GM12875 (cell line): ENCODE data around the gene C4orf50.

Experiments
- H3K4me3 ChIP-seq: one replicate; pipeline ENCODE4 v1.5.1; 2011; ENCODE audit warnings: low read depth, low read length, control low read depth
- TF ChIP-seq, protein P1 (sequence below): IDR thresholded peaks from 2 replicates; pipeline ENCODE4 v1.5.1; 2011; ENCODE audit warnings: low read depth, mild to moderate bottlenecking, control low read depth, inconsistent platforms, low read length, moderate library complexity, borderline replicate concordance; ENCODE audit not compliant: insufficient read depth

Gene C4orf50

GRCh38 chr4:5927747-5928146 lies 90.5 kb downstream of the C4orf50 start:
- TF ChIP-seq, protein P1, sequence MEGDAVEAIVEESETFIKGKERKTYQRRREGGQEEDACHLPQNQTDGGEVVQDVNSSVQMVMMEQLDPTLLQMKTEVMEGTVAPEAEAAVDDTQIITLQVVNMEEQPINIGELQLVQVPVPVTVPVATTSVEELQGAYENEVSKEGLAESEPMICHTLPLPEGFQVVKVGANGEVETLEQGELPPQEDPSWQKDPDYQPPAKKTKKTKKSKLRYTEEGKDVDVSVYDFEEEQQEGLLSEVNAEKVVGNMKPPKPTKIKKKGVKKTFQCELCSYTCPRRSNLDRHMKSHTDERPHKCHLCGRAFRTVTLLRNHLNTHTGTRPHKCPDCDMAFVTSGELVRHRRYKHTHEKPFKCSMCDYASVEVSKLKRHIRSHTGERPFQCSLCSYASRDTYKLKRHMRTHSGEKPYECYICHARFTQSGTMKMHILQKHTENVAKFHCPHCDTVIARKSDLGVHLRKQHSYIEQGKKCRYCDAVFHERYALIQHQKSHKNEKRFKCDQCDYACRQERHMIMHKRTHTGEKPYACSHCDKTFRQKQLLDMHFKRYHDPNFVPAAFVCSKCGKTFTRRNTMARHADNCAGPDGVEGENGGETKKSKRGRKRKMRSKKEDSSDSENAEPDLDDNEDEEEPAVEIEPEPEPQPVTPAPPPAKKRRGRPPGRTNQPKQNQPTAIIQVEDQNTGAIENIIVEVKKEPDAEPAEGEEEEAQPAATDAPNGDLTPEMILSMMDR, result no peak
- H3K4me3 ChIP-seq, result no peak overlapping the region

GRCh38 chr4:5927116-5927515 lies 91.1 kb downstream of the C4orf50 start:
- TF ChIP-seq, protein P1, result no peak
- no peak overlapping the region for H3K4me3 ChIP-seq

- H3K4me3 ChIP-seq, result no peak overlapping the region
- TF ChIP-seq, protein P1, result no peak
These were observed 91.6 kb downstream of the C4orf50 start for GRCh38 chr4:5926598-5926997.

- no peak overlapping the region for H3K4me3 ChIP-seq
- TF ChIP-seq, protein P1, result no peak
These were observed 92.6 kb downstream of the C4orf50 start for GRCh38 chr4:5925419-5926200.

- H3K4me3 ChIP-seq, result no peak overlapping the region
- TF ChIP-seq, protein P1, result no peak
These were observed 93.6 kb downstream of the C4orf50 start for GRCh38 chr4:5924461-5925125.

- H3K4me3 ChIP-seq, result no peak overlapping the region
- TF ChIP-seq, protein P1, result no peak
These were observed 94.9 kb downstream of the C4orf50 start for GRCh38 chr4:5923376-5923775.

GRCh38 chr4:5922556-5922955 lies 95.7 kb downstream of the C4orf50 start:
- TF ChIP-seq, protein P1, result no peak
- H3K4me3 ChIP-seq, result no peak overlapping the region
